Measurements from ENCODE around the gene OOEP.

OOEP gene

DNA sequence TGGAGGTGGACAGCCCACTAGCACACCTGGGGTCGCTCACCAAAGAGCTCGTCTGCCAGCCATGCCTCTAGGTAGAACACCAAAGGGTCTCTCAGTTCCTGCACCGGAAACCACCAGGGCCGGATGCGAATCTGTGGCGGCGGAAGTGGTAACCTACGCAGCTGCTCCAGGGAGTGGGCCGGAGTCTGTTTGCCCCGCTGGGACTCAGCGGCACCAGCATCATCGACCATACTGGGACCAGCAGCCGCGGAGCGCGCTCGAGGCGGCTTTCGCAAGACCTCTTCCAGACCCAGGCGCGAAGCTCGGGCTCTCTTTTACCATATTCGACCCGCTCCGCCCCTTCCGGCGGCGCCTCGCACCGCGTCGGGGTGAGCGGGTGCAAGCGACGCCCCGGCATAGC, at the start of gene OOEP:
TSS of gene OOEP (minus strand) at position 335 of the 400 bp plus-strand sequence. CDS start at position 230, 105 bp downstream.
- no peak within 1 kb of the TSS for H3K27ac ChIP-seq (ENCODE audit: low read depth, low read length)
- no peaks in the 10 kb centered on the region for H3K36me3 ChIP-seq (ENCODE audit: low read length)
- no peak within 1 kb of the TSS for H3K4me2 ChIP-seq (ENCODE audit: low read depth, low read length, poor library complexity, severe bottlenecking)
- H3K79me2 ChIP-seq (ENCODE audit: insufficient read depth, low read length) = no peaks in the 10 kb centered on the region
- TF ChIP-seq CTCF (IDR thresholded peaks at IDR 0.05; ENCODE audit: insufficient read depth, low read length, poor library complexity, severe bottlenecking) = no peak
- no peak for TF ChIP-seq EZH2phosphoT487 (conservative IDR thresholded peaks at IDR 0.05; ENCODE audit: low read length)
- no peak within 1 kb of the TSS for H3K9ac ChIP-seq (ENCODE audit: low read length)
- H4K20me1 ChIP-seq (ENCODE audit: low read depth, low read length) = no peaks in the 10 kb centered on the region
- no peaks in the 10 kb centered on the region for H3K9me3 ChIP-seq (ENCODE audit: insufficient read depth, low read length)
- H3F3A ChIP-seq (ENCODE audit: insufficient read depth) = no peaks in the 10 kb centered on the region
- no peaks in the 10 kb centered on the region for H3K9me2 ChIP-seq (replicated peaks; ENCODE audit: insufficient read depth, low read length)
- H2AFZ ChIP-seq (ENCODE audit: low read depth, low read length, severe bottlenecking) = no peak within 1 kb of the TSS
- no peak within 1 kb of the TSS for H3K4me3 ChIP-seq (ENCODE audit: insufficient read depth, low read length, poor library complexity, severe bottlenecking)
- no peaks in the 10 kb centered on the region for H3K27me3 ChIP-seq (ENCODE audit: low read length)

GRCh38 chr6:73418081-73418741, 48.5 kb upstream of the OOEP start:
- no peaks in the 10 kb centered on the region for H3K36me3 ChIP-seq (ENCODE audit: low read length)
- H3K9me2 ChIP-seq (replicated peaks; ENCODE audit: insufficient read depth, low read length) = no peaks in the 10 kb centered on the region
- no peaks in the 10 kb centered on the region for H3K27me3 ChIP-seq (ENCODE audit: low read length)
- H4K20me1 ChIP-seq (ENCODE audit: low read depth, low read length) = no peaks in the 10 kb centered on the region
- no peak overlapping the region for H3K4me3 ChIP-seq (ENCODE audit: insufficient read depth, low read length, poor library complexity, severe bottlenecking)
- TF ChIP-seq CTCF (IDR thresholded peaks at IDR 0.05; ENCODE audit: insufficient read depth, low read length, poor library complexity, severe bottlenecking) (no peak), EZH2phosphoT487 (conservative IDR thresholded peaks at IDR 0.05; ENCODE audit: low read length) (no peak)
- no peaks in the 10 kb centered on the region for H3K79me2 ChIP-seq (ENCODE audit: insufficient read depth, low read length)
- no peak overlapping the region for H3K9ac ChIP-seq (ENCODE audit: low read length)
- no peaks in the 10 kb centered on the region for H3K9me3 ChIP-seq (ENCODE audit: insufficient read depth, low read length)
- no peak overlapping the region for H2AFZ ChIP-seq (ENCODE audit: low read depth, low read length, severe bottlenecking)
- no peak overlapping the region for H3K4me2 ChIP-seq (ENCODE audit: low read depth, low read length, poor library complexity, severe bottlenecking)
- no peak overlapping the region for H3K27ac ChIP-seq (ENCODE audit: low read depth, low read length)
- no peaks in the 10 kb centered on the region for H3F3A ChIP-seq (ENCODE audit: insufficient read depth)

GRCh38 chr6:73413102-73413501, 43.4 kb upstream of the OOEP start:
- Histone ChIP-seq H3K27me3 (ENCODE audit: low read length) (no peaks in the 10 kb centered on the region), H3K27ac (ENCODE audit: low read depth, low read length) (no peak overlapping the region), H3F3A (ENCODE audit: insufficient read depth) (no peaks in the 10 kb centered on the region), H3K36me3 (ENCODE audit: low read length) (no peaks in the 10 kb centered on the region), H4K20me1 (ENCODE audit: low read depth, low read length) (no peaks in the 10 kb centered on the region), H3K9me3 (ENCODE audit: insufficient read depth, low read length) (no peaks in the 10 kb centered on the region), H3K9ac (ENCODE audit: low read length) (no peak overlapping the region), H2AFZ (ENCODE audit: low read depth, low read length, severe bottlenecking) (no peak overlapping the region), H3K79me2 (ENCODE audit: insufficient read depth, low read length) (no peaks in the 10 kb centered on the region), H3K9me2 (replicated peaks; ENCODE audit: insufficient read depth, low read length) (no peaks in the 10 kb centered on the region), H3K4me3 (ENCODE audit: insufficient read depth, low read length, poor library complexity, severe bottlenecking) (no peak overlapping the region), H3K4me2 (ENCODE audit: low read depth, low read length, poor library complexity, severe bottlenecking) (no peak overlapping the region)
- TF ChIP-seq EZH2phosphoT487 (conservative IDR thresholded peaks at IDR 0.05; ENCODE audit: low read length) (no peak), CTCF (IDR thresholded peaks at IDR 0.05; ENCODE audit: insufficient read depth, low read length, poor library complexity, severe bottlenecking) (no peak)
